HepG2 (cell line): ENCODE measurements around the gene NDUFV1. TPM values are rescaled to one million over a fixed set of nuclear protein-coding genes. Genes with fewer than 3 reads are reported as not detected.

Experiments
- ARHGAP35 ChIP-seq: sonication (generic); formaldehyde crosslinking; IDR thresholded peaks from 2 replicates; pipeline ENCODE4 v1.9.0; 2022; ENCODE audit warnings: mild to moderate bottlenecking, inconsistent platforms, moderate library complexity, missing genetic modification reagents, borderline replicate concordance
- E2F2 ChIP-seq: sonication (generic); formaldehyde crosslinking; IDR thresholded peaks from 2 replicates; pipeline ENCODE4 v1.4.0; 2020; ENCODE audit warnings: missing genetic modification reagents, borderline replicate concordance
- GABPA ChIP-seq, 2 experiments: IDR thresholded peaks; 2 replicates each; pipeline ENCODE4 v1.6.1; 2011 to 2016; ENCODE audit warnings: low read depth in 2 of 2, low read length in 1 of 2, missing biosample characterization in 1 of 2, missing genetic modification characterization in 1 of 2
- HDAC6 ChIP-seq: fragments of 200-600 bp; sonication (generic); IDR thresholded peaks from 2 replicates; pipeline ENCODE4 v1.7.0; 2017; ENCODE audit warnings: mild to moderate bottlenecking, antibody characterized with exemption, low read length, low read depth
- HNRNPL ChIP-seq: fragments of 200-400 bp; formaldehyde crosslinking; IDR thresholded peaks from 2 replicates; pipeline ENCODE4 v1.6.1; 2017; ENCODE audit warnings: mild to moderate bottlenecking, low read depth, low read length
- JARID2 ChIP-seq: sonication (generic); formaldehyde crosslinking; IDR thresholded peaks from 2 replicates; pipeline ENCODE4 v1.8.1; 2023; ENCODE audit warnings: missing genetic modification reagents, inconsistent platforms; ENCODE audit not compliant: insufficient replicate concordance
- KLF9 ChIP-seq: IDR thresholded peaks from 2 replicates; pipeline ENCODE4 v1.6.1; 2016; ENCODE audit warnings: low read depth
- MAZ ChIP-seq, 2 experiments: sonication (generic) in 1 of 2; formaldehyde crosslinking in 1 of 2; IDR thresholded peaks; 2 replicates each; pipeline versions ENCODE4 v1.5.0 to v1.6.1; 2012 to 2020; ENCODE audit warnings: low read depth in 2 of 2, mild to moderate bottlenecking in 2 of 2, borderline replicate concordance in 1 of 2, improper control_type of control experiment in 1 of 2, low read length in 1 of 2, missing genetic modification reagents in 1 of 2, moderate library complexity in 1 of 2
- MEIS2 ChIP-seq: sonication (generic); formaldehyde crosslinking; IDR thresholded peaks from 2 replicates; pipeline ENCODE4 v1.9.0; 2021; ENCODE audit warnings: mild to moderate bottlenecking, missing genetic modification reagents
- NCOA2 ChIP-seq: sonication (generic); formaldehyde crosslinking; IDR thresholded peaks from 2 replicates; pipeline ENCODE4 v1.8.0; 2022; ENCODE audit warnings: inconsistent platforms
- PAWR ChIP-seq: sonication (generic); formaldehyde crosslinking; IDR thresholded peaks from 2 replicates; pipeline ENCODE4 v1.4.0; 2020; ENCODE audit warnings: missing genetic modification reagents, mild to moderate bottlenecking, borderline replicate concordance
- SMAD9 ChIP-seq: sonication (generic); formaldehyde crosslinking; IDR thresholded peaks from 2 replicates; pipeline ENCODE4 v1.5.1; 2020; ENCODE audit warnings: mild to moderate bottlenecking, missing genetic modification reagents
- SRF ChIP-seq: IDR thresholded peaks from 2 replicates; pipeline ENCODE4 v1.6.1; 2011; ENCODE audit warnings: mild to moderate bottlenecking, low read depth, low read length, moderate library complexity
- ZBED4 ChIP-seq: sonication (generic); formaldehyde crosslinking; IDR thresholded peaks from 2 replicates; pipeline ENCODE4 v1.4.0; 2020; ENCODE audit warnings: missing genetic modification reagents, borderline replicate concordance
- ZBTB10 ChIP-seq: sonication (generic); formaldehyde crosslinking; IDR thresholded peaks from 2 replicates; pipeline ENCODE4 v1.4.0; 2020; ENCODE audit warnings: missing genetic modification reagents, borderline replicate concordance
- ZFP82 ChIP-seq: sonication (generic); formaldehyde crosslinking; IDR thresholded peaks from 2 replicates; pipeline ENCODE4 v1.5.1; 2020; ENCODE audit warnings: mild to moderate bottlenecking, missing genetic modification reagents, borderline replicate concordance
- ZNF468 ChIP-seq: sonication (generic); formaldehyde crosslinking; IDR thresholded peaks from 2 replicates; pipeline ENCODE4 v1.8.0; 2022; ENCODE audit warnings: mild to moderate bottlenecking, moderate library complexity, missing genetic modification reagents
- ZNF713 ChIP-seq: sonication (generic); formaldehyde crosslinking; IDR thresholded peaks from 2 replicates; pipeline ENCODE4 v1.4.0; 2020; ENCODE audit warnings: mild to moderate bottlenecking, missing genetic modification reagents
- ZNF740 ChIP-seq: sonication (generic); formaldehyde crosslinking; IDR thresholded peaks from 2 replicates; pipeline ENCODE4 v1.4.0; 2020; ENCODE audit warnings: missing genetic modification reagents
- ZSCAN25 ChIP-seq: sonication (generic); formaldehyde crosslinking; IDR thresholded peaks from 2 replicates; pipeline ENCODE4 v1.8.0; 2022; ENCODE audit warnings: mild to moderate bottlenecking, missing genetic modification reagents
- polyA plus RNA-seq, 8 experiments: library from polyadenylated mRNA; depleted of rRNA in 3 of 8; stranded (reverse) in 7 of 8; unstranded in 1 of 8; fragments of >200 nt; fragmentation: Illumina TruSeq in 4 of 8; extraction: Trizol in 4 of 8; gene quantifications; 2 replicates each; pipeline versions ENCODE4 v1.2.1 to v1.2.3, GENCODE V29; 2011 to 2016; ENCODE audit warnings: low read depth in 4 of 8, missing spikeins in 1 of 8, mixed read lengths in 1 of 8; ENCODE audit not compliant: insufficient read depth in 1 of 8
- total RNA-seq, 5 experiments: library from RNA; depleted of rRNA; stranded (reverse); fragments of >200 nt; fragmentation: Illumina TruSeq; extraction: Trizol; gene quantifications; 2 replicates each; pipeline ENCODE4 v1.2.3, GENCODE V29; 2016; ENCODE audit warnings: low read depth in 1 of 5

Gene NDUFV1
- total and polyA plus RNA-seq, 2 of the 13 experiments (the other 11 are each of a cell fraction or from before 2014, with no cell fraction given), result 88.9 to 137 TPM

- TF ChIP-seq E2F2 (CRISPR knock-in tag) (no peak), HDAC6 (no peak), ZBTB10 (CRISPR knock-in tag) (peak; percentile 46; the same call in 1 of the 2 replicates), GABPA (IDR thresholded peaks at IDR 0.05; ENCODE audit: low read depth, low read length) (no peak), GABPA (CRISPR knock-in tag; IDR thresholded peaks at IDR 0.05; ENCODE audit: low read depth) (no peak; the same call in 1 of the 2 replicates), ZBED4 (no peak), ARHGAP35 (CRISPR knock-in tag) (no peak; the same call in 1 of the 2 replicates), ZNF713 (CRISPR knock-in tag) (no peak), JARID2 (no peak), ZFP82 (CRISPR knock-in tag) (no peak), SMAD9 (CRISPR knock-in tag) (no peak), ZNF468 (no peak), KLF9 (CRISPR knock-in tag) (no peak), ZNF740 (CRISPR knock-in tag) (no peak; the same call in 1 of the 2 replicates), NCOA2 (CRISPR knock-in tag) (peak; percentile 36; the same call in 1 of the 2 replicates), PAWR (CRISPR knock-in tag) (no peak), MEIS2 (CRISPR knock-in tag) (0 out of 2 replicates have a peak, but pooled peaks have one; percentile 36), ZSCAN25 (no peak; the same call in 1 of the 2 replicates), SRF (no peak), MAZ (IDR thresholded peaks at IDR 0.05; ENCODE audit: borderline replicate concordance, low read depth, low read length) (0 out of 2 replicates have a peak, but pooled peaks have one; percentile 10), MAZ (CRISPR knock-in tag; IDR thresholded peaks at IDR 0.05; ENCODE audit: low read depth) (peak; percentile 23; the same call in 1 of the 2 replicates), HNRNPL (peak; percentile 97)
Observed at GRCh38 chr11:67632175-67632981, 25.6 kb downstream of the NDUFV1 start (continued).
